Uterus (tissue), 4 donors: ENCODE data around the gene SKA2. TPM values are rescaled to one million over a fixed set of nuclear protein-coding genes. Genes with fewer than 3 reads are reported as not detected.

Experiments
- DNase-seq, 2 donors: peaks; one replicate each; pipeline ENCODE4 v3.0.0-alpha.2; 2019 to 2020
- H3K27ac ChIP-seq, 2 donors: fragments of 200-600 bp; sonication (generic); 1 replicate in 1 of 2; 2 replicates in 1 of 2; pipeline ENCODE4 v1.5.1; 2016 to 2018
- H3K27me3 ChIP-seq, 2 donors: fragments of 200-600 bp; sonication (generic); one replicate each; pipeline ENCODE4 v1.5.1; 2018 to 2019; ENCODE audit warnings: control low read depth in 1 of 2
- H3K36me3 ChIP-seq, 2 donors: fragments of 200-600 bp; sonication (generic); one replicate each; pipeline ENCODE4 v1.5.1; 2019; ENCODE audit warnings: control low read depth in 1 of 2
- H3K4me1 ChIP-seq, 2 donors: fragments of 200-600 bp; sonication (generic); one replicate each; pipeline ENCODE4 v1.5.1; 2018 to 2019; ENCODE audit warnings: control low read depth in 1 of 2
- H3K4me3 ChIP-seq, 2 donors: fragments of 200-600 bp; sonication (generic); 1 replicate in 1 of 2; 2 replicates in 1 of 2; pipeline ENCODE4 v1.5.1; 2018 to 2019; ENCODE audit warnings: mild to moderate bottlenecking in 1 of 2
- H3K9me3 ChIP-seq, 2 donors: fragments of 200-600 bp; sonication (generic); one replicate each; pipeline ENCODE4 v1.5.1; 2019; ENCODE audit warnings: control low read depth in 1 of 2
- POLR2A ChIP-seq, 2 donors: fragments of 450-650 bp; IDR thresholded peaks; one replicate each; pipeline ENCODE4 v1.6.1; 2016; ENCODE audit warnings: antibody characterized with exemption in 2 of 2, mild to moderate bottlenecking in 1 of 2, moderate library complexity in 1 of 2
- intact Hi-C: fragments of 100-400 bp; cut with DNase I; formaldehyde crosslinking; loops from one replicate; pipeline ENCODE4 v1.15.1; 2023; ENCODE audit warnings: low total_unique reads
- total RNA-seq, 4 donors: library from RNA; depleted of rRNA in 3 of 4; stranded (reverse); fragments of >200 nt in 3 of 4; gene quantifications; one replicate each; pipeline versions ENCODE4 v1.1.0 to v1.2.4, GENCODE V29; 2014 to 2023
- TF ChIP-seq, protein P1 (sequence below), 4 experiments: fragments of 200-600 bp in 2 of 4; fragments of 450-650 bp in 2 of 4; sonication (generic) in 2 of 4; IDR thresholded peaks; one replicate each; pipeline ENCODE4 v1.5.1; 2016 to 2019; ENCODE audit warnings: antibody characterized with exemption in 4 of 4, mild to moderate bottlenecking in 2 of 4, moderate library complexity in 1 of 4
- donor health status: DM: yes; HTN: yes; CAD: no.

SKA2 gene
- total RNA-seq, 4 donors from 2014 or later, result 20.6 to 99.8 (median 33.0) TPM

DNA sequence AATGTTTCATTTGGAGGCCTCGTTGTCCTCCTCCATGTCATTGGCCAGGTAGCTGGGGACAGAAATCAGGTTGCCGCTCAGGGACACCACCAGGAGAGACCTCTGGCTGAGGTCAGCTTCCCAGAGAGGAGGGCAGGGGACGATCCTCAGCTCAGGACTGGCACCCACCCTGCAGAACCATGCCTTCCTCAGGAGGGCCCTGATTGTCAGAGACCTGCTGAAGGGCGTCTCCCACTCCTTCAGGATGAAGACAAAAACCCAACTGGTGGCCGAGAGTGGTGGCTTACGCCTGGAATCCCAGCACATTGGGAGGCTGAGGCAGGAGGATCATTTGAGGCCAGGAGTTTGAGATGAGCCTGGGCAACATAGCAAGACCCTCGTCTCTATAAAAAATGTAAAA, 20.1 kb upstream of the SKA2 start:
- no peak for DNase-seq
- no peaks in the 10 kb centered on the region for H3K27me3 ChIP-seq
- no peaks in the 10 kb centered on the region for H3K4me1 ChIP-seq
- H3K9me3 ChIP-seq, result no peaks in the 10 kb centered on the region
- no peak overlapping the region for H3K4me3 ChIP-seq
- H3K36me3 ChIP-seq, result no peaks in the 10 kb centered on the region
- intact Hi-C loops, result no loop called here
- no peak overlapping the region for H3K27ac ChIP-seq
- TF ChIP-seq, protein P1, sequence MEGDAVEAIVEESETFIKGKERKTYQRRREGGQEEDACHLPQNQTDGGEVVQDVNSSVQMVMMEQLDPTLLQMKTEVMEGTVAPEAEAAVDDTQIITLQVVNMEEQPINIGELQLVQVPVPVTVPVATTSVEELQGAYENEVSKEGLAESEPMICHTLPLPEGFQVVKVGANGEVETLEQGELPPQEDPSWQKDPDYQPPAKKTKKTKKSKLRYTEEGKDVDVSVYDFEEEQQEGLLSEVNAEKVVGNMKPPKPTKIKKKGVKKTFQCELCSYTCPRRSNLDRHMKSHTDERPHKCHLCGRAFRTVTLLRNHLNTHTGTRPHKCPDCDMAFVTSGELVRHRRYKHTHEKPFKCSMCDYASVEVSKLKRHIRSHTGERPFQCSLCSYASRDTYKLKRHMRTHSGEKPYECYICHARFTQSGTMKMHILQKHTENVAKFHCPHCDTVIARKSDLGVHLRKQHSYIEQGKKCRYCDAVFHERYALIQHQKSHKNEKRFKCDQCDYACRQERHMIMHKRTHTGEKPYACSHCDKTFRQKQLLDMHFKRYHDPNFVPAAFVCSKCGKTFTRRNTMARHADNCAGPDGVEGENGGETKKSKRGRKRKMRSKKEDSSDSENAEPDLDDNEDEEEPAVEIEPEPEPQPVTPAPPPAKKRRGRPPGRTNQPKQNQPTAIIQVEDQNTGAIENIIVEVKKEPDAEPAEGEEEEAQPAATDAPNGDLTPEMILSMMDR (IDR thresholded peaks at IDR 0.05), result no peak
- no peak for TF ChIP-seq POLR2A (IDR thresholded peaks at IDR 0.05)

DNA sequence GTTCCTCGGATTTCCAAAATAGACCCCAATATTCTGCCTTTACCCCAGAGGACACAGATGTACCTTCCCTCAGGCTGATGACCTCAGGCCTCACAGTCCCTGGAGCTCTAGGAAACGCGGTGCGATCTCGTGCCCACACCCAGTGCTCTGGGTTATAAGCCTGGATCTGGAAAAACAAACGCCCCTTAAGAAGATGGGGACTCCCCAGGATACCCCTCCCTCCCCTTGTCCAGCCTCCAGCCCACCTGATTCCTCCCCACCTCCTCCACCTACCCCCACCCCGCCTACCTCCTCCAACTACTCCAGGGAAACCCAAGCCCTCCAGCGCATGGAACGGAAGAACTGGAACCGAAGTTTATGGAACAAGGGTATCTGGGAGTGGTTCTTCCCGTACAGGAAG, 19.7 kb upstream of the SKA2 start:
- Histone ChIP-seq H3K36me3 (no peaks in the 10 kb centered on the region), H3K4me1 (no peaks in the 10 kb centered on the region), H3K9me3 (no peaks in the 10 kb centered on the region), H3K4me3 (no peak overlapping the region), H3K27me3 (no peaks in the 10 kb centered on the region), H3K27ac (no peak overlapping the region)
- intact Hi-C loops, result no loop called here
- TF ChIP-seq POLR2A (IDR thresholded peaks at IDR 0.05), result no peak
- TF ChIP-seq, protein P1 (IDR thresholded peaks at IDR 0.05), result no peak
- DNase-seq, result no peak

DNA sequence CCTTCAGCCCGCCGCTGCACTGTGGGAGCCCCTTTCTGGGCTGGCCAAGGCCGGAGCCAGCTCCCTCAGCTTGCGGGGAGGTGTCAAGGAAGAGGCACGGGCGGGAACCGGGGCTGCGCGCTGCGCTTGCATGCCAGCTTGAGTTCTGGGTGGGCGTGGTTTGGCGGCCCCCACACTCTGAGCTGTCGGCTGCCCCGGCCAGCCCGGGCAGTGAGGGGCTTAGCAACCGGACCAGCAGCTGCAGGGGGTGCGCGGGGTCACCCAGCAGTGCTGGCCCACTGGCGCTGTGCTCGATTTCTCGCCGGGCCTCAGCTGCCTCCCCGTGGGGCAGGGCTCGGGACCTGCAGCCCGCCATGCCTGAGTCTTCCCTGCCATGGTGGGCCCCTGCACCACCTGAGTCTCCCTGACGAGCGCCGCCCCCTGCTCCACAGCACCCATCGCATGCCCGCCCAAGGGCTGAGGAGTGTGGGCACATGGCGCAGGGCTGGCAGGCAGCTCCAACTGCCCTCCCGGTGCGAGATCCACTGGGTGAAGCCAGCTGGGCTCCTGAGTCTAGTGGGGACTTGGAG, 17.5 kb upstream of the SKA2 start:
- TF ChIP-seq POLR2A (IDR thresholded peaks at IDR 0.05), result no peak
- TF ChIP-seq, protein P1 (IDR thresholded peaks at IDR 0.05), result no peak
- Histone ChIP-seq H3K36me3 (no peaks in the 10 kb centered on the region), H3K4me1 (no peaks in the 10 kb centered on the region), H3K9me3 (no peaks in the 10 kb centered on the region), H3K4me3 (no peak overlapping the region), H3K27ac (no peak overlapping the region), H3K27me3 (no peaks in the 10 kb centered on the region)
- intact Hi-C loops, result no loop called here
- no peak for DNase-seq

DNA sequence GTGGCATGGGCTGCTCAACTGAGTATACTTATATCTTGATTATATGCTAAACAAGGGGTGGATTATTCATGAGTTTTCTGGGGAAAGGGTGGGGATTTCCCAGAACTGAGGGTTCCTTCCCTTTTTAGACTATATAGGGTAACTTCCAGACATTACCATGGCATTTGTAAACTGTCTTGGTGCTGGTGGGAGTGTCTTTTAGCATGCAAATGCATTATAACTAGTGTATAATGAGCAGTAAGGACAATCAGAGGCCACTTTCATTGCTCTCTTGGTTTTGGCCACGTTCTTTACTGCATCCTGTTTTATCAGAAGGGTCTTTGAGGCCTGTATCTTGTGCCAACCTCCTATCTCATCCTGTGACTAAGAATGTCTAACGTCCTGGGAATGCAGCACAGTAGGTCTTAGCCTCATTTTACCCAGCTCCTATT, 12.6 kb upstream of the SKA2 start:
- TF ChIP-seq POLR2A (IDR thresholded peaks at IDR 0.05), result no peak
- TF ChIP-seq, protein P1 (IDR thresholded peaks at IDR 0.05), result no peak
- intact Hi-C loops, result no loop called here

DNA sequence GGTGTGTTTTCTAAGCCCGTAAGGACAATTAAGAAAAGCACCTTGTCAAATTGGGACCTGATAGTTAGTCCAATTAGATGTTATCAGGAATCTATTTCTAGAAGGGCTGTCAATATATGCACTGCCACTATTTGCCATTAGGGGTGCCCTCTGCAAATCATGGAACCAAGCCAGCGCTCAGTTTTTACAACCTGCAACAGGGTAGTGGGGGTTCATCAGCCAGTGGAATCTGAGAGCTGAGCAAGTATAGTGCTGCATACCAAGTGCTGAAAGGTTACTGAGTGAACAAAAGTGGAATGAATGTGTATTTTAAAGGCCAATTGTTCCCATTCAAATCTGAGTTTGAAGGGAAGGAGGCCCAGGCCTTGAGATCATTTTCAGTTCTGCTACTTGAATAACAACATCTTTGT, 11.0 kb upstream of the SKA2 start:
- no peaks in the 10 kb centered on the region for H3K4me1 ChIP-seq
- no peak for TF ChIP-seq POLR2A (IDR thresholded peaks at IDR 0.05)
- TF ChIP-seq, protein P1 (IDR thresholded peaks at IDR 0.05), result peak in 1 of 4 experiments; percentile 4
- no peak overlapping the region for H3K4me3 ChIP-seq
- no peak for DNase-seq
- intact Hi-C loops, result no loop called here
- no peaks in the 10 kb centered on the region for H3K36me3 ChIP-seq
- H3K27ac ChIP-seq, result no peak overlapping the region
- H3K27me3 ChIP-seq, result no peaks in the 10 kb centered on the region
- H3K9me3 ChIP-seq, result no peaks in the 10 kb centered on the region

More for the DNA sequence above, 12.6 kb upstream of the SKA2 start:
- Histone ChIP-seq H3K36me3 (no peaks in the 10 kb centered on the region), H3K27me3 (no peaks in the 10 kb centered on the region), H3K4me3 (no peak overlapping the region), H3K4me1 (no peaks in the 10 kb centered on the region), H3K9me3 (no peaks in the 10 kb centered on the region), H3K27ac (no peak overlapping the region)
- DNase-seq, result no peak
